Activated CD8-positive, alpha-beta memory T cell treated with anti-CD3 and anti-CD28 coated beads, Interleukin-2, amount 50 U/mL, for 1 hour (primary cell): ENCODE results near the gene IL3RA.
"Not testable (repeated sequence)": the region's sequence is repeated elsewhere in the genome, so short reads cannot be mapped to it uniquely, and the experiment has no call there.

Experiments used
- DNase-seq: peaks from one replicate; pipeline ENCODE4 v3.0.0-alpha.2; 2020; ENCODE audit errors: extremely low read depth

Gene IL3RA

GRCh38 chrX:1423215-1423614 lies 86.6 kb downstream of the IL3RA start:
- DNase-seq: no peak

GRCh38 chrX:1424147-1424851 lies 87.7 kb downstream of the IL3RA start:
- DNase-seq: no peak

- DNase-seq: no peak
These were observed 88.8 kb downstream of the IL3RA start for GRCh38 chrX:1425381-1425780.

- not testable (repeated sequence) for DNase-seq
These were observed 89.7 kb downstream of the IL3RA start for GRCh38 chrX:1426321-1426720.

GRCh38 chrX:1427756-1428155 lies 91.2 kb downstream of the IL3RA start:
- no peak for DNase-seq

- no peak for DNase-seq
These were observed 93.9 kb downstream of the IL3RA start for GRCh38 chrX:1430451-1430850.
